ENCODE data around the gene PGAM2.

PGAM2 gene

DNA sequence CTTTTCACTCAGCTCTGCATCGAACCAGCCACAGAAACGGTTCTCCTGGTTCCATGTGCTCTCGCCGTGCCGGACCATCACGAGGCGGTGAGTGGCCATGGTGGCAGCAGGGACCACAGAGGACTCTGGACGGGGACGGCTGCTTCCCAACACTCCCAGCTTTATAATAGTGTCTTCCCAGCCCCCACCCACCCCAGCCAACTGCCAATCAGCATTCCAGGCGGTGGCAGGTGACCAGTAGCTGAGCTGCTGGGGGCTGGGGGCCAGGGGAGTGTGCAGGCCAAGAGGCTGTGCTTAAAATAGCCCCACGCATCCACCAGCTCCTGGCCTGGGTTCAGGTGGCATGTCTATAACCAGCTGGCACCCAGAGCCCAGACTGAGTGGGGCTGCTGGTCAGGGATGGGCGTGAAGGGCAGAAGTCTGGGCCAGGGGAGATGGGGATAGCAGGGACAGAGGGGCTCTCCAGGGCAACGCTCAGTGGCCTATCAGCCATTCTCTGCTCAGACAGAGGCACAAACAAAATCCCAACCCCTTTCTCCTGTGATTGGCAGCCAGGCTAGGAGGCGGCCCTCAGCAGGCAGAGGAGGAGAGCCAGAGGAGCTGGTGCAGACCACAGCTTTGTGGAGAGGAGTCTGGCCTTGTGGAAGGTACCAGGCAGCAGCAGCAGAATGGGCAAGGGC is at the start of gene PGAM2:
Gene PGAM2, minus strand, starts transcription at position 137 of the 680 bp plus-strand sequence. Its CDS starts 38 bp downstream, at position 99.
- no peak for DNase-seq

DNA sequence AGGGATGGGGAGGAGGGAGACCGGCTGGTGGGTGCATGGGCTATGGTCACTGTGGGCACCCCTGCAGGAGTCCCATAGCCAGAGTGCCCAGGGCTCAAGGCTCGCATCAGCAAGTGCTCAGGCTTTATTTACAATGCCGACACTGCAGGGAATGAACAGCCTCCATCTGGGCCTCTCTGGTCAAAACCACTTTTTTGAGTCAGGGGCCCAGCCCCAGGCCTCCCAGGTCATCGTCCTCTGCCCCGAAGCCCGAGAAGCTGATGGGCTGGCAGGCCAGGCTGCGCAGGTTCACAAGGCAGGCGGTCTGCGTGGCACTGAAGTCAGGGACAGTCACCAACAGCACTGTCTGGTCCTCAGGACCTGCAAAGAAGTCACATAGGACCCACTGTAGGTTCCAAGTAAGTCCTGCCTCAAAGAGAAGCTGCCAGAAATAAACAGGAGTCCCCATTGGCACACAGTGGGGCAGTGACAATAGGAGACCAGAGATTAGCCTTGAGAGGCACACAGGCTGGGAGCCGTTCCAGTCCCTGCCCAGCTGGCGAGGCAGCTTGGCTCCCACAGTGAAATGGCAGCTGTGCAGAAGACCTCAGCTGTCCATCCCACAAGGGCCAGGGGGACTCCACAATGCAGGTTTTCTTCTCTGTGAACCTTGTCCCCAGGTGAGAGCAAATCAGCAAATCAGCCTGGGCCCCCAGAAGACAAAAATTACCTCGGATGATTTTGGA is 49.4 kb upstream of the PGAM2 start:
- no peak for DNase-seq

DNA sequence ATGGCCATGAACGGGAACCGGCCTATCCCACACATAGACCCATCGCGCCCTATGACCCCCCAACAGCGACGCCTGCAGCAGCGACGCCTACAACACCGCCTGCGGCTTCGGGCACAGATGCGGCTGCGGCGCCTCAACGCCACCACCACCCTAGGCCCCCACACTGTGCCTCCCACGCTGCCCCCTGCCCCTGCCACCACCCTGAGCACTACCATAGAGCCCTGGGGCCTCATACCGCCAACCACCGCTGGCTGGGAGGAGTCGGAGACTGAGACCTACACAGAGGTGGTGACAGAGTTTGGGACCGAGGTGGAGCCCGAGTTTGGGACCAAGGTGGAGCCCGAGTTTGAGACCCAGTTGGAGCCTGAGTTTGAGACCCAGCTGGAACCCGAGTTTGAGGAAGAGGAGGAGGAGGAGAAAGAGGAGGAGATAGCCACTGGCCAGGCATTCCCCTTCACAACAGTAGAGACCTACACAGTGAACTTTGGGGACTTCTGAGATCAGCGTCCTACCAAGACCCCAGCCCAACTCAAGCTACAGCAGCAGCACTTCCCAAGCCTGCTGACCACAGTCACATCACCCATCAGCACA is 48.5 kb upstream of the PGAM2 start:
- no peak for DNase-seq

DNA sequence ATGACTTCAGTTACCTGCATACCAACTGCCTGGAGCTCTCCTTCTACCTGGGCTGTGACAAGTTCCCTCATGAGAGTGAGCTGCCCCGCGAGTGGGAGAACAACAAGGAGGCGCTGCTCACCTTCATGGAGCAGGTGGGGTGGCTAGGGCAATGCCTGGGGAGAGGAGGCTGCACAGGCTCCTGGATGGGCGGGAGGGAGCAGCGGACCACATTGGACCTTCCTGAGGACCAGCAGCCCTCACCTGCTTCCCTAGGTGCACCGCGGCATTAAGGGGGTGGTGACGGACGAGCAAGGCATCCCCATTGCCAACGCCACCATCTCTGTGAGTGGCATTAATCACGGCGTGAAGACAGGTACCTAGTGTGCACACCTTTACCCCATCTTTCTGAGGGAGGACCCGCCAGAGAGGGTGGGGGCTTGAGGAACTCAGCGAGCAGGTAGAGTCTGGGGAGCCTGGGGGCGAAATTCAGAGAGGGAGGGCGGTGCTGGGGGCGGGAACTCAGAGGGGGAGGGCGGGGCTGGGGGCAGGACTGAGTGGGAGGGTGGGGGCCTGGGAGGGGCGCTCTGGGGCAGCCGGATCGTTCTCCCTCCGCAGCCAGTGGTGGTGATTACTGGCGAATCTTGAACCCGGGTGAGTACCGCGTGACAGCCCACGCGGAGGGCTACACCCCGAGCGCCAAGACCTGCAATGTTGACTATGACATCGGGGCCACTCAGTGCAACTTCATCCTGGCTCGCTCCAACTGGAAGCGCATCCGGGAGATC is 47.8 kb upstream of the PGAM2 start:
- no peak for DNase-seq

DNA sequence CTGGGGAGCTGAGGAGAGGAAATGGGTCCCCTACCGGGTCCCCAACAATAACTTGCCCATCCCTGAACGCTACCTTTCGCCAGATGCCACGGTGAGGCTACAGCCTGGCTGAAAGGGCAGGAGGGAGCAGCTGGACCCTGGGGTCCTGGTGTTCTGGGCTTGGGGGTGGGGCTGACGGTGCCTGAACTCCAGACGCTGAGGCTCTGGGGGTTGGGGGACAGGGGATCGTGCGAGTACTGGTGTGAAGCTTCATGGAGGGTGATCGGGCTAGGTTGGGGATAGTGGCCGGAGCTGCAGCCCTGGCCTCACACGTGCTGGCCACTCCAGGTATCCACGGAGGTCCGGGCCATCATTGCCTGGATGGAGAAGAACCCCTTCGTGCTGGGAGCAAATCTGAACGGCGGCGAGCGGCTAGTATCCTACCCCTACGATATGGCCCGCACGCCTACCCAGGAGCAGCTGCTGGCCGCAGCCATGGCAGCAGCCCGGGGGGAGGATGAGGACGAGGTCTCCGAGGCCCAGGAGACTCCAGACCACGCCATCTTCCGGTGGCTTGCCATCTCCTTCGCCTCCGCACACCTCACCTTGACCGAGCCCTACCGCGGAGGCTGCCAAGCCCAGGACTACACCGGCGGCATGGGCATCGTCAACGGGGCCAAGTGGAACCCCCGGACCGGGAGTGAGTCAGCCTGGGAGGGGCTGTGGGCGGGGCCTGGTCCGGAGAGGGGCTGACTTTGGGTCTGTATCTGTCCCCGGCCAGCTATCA is 47.0 kb upstream of the PGAM2 start:
- no peak for DNase-seq

DNA sequence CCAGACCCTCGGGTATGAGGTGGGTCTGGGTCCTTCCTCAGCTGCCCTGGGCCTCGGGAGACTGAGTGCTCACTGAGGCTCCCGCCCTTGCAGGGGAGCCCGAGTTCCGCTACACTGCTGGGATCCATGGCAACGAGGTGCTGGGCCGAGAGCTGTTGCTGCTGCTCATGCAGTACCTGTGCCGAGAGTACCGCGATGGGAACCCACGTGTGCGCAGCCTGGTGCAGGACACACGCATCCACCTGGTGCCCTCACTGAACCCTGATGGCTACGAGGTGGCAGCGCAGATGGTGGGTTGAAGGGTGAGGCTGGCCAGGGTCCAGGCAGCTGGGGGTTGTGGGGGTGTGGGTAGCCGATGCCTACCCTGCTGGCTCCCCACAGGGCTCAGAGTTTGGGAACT is 46.4 kb upstream of the PGAM2 start:
- DNase-seq = no peak

DNA sequence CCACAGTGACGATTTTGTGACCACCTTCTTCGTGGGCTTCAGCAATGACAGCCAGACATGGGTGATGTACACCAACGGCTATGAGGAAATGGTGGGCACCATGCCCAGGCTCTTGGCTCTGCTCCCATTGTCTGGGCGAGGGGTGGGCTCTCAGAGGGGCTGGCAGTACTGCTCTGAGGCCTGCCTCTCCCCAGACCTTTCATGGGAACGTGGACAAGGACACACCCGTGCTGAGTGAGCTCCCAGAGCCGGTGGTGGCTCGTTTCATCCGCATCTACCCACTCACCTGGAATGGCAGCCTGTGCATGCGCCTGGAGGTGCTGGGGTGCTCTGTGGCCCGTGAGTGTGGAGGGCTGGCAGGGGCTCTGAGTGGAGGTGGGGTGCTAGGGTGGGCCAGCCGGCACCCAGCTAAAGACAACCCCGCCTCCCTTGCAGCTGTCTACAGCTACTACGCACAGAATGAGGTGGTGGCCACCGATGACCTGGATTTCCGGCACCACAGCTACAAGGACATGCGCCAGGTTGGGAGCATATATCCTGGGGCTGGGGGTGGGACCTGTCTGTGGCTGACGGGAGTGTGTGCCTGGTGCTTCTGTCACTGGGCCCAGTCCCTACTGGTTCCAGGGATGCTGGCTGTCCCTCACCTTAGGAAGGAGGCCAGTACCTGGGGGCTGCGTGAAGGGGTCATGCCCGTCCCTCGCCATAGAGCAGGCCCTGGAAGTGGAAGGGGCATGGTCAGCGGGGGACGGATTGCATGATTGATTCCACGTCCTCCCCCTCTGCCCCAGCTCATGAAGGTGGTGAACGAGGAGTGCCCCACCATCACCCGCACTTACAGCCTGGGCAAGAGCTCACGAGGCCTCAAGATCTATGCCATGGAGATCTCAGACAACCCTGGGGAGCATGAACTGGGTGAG is 45.6 kb upstream of the PGAM2 start:
- DNase-seq = no peak

DNA sequence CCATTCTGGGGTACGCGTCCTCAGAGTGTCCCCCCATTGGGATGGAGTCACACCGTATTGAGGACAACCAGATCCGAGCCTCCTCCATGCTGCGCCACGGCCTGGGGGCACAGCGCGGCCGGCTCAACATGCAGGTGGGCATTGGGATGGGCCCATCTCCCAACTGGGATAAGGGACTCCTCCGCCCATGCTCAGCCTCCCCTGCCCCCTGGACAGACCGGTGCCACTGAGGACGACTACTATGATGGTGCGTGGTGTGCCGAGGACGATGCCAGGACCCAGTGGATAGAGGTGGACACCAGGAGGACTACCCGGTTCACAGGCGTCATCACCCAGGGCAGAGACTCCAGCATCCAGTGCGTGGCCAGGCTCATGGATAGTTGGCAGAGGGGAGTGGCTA is 44.6 kb upstream of the PGAM2 start:
- DNase-seq = no peak

DNA sequence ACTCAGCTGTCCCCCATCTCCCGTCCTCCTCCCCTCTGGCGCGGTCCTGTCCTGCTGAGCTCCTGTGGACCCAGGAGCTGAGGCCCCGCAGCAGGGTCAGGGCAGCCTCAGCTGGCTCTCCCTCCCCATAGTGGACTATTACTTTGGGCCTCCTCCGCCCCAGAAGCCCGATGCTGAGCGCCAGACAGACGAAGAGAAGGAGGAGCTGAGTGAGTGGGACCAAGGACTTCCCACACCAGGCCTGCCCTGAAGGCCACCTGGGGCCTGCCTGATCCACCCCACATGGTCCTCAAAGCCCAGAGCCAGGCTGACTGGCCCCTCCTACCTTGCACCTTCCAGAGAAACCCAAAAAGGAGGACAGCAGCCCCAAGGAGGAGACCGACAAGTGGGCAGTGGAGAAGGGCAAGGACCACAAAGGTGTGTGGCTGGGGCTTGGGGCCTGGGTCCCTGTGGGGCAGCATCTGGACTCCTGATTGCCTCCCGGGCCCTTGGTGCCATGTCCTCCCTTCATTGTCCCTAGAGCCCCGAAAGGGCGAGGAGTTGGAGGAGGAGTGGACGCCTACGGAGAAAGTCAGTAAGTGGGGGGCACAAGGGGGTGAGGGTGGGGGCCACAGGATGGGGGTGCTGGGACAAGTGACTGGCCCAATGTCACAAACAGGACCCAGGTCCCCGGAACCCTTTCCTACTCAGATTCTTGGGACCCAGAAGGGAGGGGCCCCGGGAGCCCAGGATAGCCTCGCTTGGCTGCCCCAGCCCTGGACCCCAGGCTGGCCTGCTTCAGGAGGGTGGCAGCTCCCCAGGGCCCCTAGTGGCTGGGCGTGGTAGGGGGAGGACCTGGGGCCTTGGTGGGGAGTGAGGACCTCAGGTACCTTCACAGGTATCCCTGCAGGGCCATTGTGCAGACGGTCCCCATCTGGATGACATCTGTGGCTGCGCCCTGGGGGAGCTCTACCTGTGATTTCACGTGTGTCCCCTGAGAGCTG is 43.7 kb upstream of the PGAM2 start:
- no peak for DNase-seq

DNA sequence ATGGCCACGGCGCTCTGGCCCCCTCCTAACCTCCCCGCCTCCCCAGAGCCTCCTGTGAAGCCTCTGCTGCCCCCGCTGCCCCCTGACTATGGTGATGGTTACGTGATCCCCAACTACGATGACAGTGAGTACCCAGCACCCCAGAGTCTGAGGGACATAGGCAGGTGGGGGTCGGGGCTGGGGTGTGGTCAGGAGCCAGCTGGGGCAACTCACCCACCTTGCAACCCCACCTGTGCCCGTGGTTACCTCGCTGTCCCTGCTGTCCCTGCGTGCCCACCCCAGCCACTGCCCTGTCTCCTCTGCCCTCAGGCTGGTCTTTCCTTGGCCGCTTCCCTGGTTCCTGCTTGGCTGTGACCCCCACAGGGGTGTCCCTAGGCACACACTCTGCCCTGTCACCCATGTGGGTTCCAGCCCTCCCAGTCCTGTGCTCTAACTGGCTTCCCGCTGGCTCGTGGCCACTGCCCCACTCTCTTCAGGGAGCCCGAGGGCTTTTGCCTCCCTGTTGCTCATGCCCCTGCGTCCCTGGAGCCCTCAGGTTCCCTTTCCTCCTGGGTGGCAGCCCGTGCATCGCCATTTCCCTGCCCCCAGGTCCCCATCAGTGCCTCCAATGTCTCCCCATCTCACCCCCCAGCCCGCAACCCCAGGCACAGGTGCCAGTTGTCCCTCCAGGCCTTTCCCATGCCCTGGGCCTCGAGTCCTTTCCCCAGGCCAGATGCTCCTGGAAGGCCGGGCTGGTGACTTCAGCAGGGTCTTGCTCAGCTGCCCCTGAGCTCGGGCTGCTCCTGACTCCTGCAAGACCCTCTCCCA is 42.8 kb upstream of the PGAM2 start:
- no peak for DNase-seq

DNA sequence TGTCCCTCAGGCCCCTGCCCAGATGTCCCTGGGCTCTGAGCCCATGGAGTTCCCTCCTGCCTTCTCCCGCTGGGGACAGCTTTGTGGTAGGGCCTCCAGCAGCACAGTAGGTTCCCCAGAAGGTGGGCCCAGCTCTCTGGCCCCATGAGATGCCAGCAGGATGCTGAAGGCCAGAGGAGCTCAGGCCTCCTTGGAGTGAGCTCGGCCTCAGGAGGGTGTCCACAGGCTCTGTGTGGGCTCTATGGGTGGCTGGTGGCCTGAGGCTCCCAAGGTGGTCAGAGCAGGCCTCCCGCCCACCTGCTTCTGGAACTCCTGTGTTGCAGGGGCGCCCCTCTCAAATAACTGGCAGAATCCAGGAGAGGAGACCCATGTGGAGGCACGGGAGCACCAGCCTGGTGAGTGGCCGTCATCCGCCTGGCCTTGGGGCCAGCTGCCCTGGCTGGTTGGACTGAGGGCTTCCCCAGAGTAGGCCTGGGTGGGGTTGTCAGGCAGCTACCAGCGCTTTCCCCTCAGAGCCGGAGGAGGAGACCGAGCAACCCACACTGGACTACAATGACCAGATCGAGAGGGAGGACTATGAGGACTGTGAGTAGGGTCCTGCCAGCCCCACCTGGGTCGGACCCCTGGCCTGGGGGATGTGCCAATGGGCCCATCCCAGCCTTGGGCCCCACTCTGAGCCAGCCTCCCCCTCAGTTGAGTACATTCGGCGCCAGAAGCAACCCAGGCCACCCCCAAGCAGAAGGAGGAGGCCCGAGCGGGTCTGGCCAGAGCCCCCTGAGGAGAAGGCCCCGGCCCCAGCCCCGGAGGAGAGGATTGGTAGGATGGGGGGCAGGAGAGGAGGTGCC is 42.0 kb upstream of the PGAM2 start:
- no peak for DNase-seq

DNA sequence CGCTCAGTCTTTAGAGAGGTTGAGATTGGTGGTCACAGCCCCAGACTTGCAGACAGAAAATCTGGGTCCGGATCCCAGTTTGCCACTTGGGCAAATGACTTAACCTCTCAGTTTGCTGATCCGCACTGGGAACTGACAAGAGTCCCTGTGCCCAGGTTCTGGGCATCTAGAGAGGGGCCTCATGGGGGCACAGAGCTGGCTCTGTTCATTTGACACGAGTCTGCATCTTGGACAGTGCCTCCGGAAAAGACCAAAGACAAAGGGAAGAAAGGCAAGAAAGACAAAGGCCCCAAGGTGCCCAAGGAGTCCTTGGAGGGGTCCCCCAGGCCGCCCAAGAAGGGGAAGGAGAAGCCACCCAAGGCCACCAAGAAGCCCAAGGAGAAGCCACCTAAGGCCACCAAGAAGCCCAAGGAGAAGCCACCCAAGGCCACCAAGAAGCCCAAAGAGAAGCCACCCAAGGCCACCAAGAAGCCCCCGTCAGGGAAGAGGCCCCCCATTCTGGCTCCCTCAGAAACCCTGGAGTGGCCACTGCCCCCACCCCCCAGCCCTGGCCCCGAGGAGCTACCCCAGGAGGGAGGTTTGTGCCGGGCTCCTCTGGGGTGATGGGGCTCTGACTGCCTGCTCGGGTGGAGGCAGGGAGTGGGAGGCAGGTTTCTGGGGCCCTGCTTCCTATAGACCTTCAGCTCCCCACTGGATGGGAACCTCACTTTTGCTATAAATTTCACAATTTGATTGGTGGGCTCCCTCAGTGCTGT is 41.1 kb upstream of the PGAM2 start:
- DNase-seq = no peak

DNA sequence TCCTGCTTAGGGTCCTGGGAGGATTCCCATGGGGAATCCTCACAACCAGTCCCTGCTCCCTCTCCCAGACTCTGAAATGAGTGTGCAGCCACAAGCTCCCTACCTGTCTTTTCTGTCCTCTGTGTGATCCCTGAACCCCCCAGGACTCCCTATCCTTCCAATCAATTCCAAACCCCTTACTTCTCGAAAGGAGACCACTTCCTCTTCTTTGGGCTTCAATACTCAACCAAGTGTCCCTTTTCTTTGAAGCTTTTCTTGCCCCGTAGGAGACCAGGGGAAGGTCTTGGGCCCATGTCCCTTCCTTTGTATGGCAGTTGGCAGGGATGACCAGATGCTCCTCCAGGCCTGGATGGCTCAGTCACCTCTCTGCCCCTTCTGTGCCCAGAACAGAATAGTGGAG is 40.5 kb upstream of the PGAM2 start:
- DNase-seq = no peak

DNA sequence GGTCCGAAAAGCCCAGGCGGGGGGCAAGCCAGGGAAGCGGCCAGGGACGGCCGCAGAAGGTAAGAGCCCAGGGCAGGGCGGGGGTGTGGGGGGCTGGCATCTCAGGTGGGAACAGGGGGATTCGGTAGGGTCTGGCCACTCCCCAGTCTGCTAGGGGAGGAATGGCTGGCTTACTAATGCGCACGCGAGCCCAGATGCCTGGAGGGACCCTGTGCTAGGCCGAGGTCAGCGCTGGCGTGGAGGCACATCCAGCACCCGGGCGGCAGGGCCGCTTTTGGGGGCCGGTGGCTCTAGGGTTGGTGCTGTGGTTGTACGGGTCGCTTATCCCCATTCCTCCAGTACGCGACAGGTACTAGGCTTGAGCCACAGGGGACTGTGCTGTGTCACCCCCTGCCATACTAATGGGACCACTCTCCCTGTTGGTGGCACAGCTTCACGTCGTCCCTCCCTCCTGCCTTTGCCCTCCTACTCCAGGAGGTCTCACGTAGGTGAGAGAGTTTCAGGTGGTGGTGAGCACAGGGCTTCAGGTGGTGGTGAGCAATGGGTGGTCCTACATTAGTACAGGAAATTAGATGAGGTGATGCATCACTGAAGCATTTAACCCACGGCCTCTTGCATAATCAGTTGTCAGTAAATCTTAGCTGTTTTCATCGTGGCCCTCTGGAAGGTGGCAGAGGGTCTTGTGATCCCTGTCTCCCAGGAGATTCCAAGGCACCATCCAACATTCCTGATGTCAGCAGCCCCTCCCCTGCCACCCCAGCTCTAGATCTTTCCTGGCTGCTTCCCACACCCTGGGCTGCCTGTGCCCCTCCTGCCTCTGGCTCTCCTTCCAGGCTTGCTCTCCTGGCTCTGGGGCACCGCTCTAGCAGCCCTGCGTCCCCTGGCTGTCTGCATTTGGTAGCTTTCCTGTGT is 39.7 kb upstream of the PGAM2 start:
- no peak for DNase-seq

DNA sequence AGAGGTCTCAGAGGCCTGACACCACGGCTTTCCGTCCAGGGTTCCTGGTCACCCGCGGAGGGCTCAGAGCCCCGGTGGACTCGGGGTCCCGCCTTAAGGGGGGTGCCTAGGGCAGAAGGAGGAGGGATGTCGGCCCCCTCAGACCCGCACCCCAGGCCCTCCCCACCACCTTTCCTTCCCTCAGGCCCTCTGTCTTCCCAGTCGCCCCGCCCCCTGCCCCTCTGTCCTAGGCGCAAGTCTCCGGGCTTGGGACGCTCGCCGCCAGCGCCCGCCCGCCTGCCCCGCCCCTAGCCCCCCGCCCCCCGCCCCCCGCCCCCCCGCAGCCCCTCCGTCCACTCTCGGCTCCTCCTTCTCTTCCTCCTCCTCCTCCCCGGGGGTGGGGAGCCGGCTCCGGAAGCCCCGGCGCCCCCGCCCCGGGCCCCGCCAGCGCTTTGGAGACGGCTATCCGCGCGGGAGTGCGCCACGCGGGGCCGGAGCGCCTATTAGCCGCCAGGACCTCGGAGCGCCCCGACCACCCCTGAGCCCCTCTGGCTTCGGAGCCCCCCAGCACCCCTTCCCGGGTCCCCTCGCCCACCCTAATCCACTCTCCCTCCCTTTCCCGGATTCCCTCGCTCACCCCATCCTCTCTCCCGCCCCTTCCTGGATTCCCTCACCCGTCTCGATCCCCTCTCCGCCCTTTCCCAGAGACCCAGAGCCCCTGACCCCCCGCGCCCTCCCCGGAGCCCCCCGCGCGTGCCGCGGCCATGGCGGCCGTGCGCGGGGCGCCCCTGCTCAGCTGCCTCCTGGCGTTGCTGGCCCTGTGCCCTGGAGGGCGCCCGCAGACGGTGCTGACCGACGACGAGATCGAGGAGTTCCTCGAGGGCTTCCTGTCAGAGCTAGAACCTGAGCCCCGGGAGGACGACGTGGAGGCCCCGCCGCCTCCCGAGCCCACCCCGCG is 38.8 kb upstream of the PGAM2 start, which contains the start of gene AEBP1:
Gene AEBP1, plus strand, starts transcription at position 423 of the 937 bp plus-strand sequence. Its CDS starts 321 bp downstream, at position 744.
- DNase-seq = no peak

Data from stimulated activated CD4-positive, alpha-beta T cell treated with anti-CD3 and anti-CD28 coated beads, Interleukin-4, amount 100 ng/mL, for 24 hours (primary cell).